Stimulated activated CD8-positive, alpha-beta memory T cell treated with anti-CD3 and anti-CD28 coated beads, Interleukin-15, amount 100 ng/mL, for 1 hour (primary cell): Measurements from ENCODE around the gene SMIM22.
A peak's percentile ranks its signal among the peaks of the same experiment; 100 is the strongest.
"Not testable (repeated sequence)": the region's sequence is repeated elsewhere in the genome, so short reads cannot be mapped to it uniquely, and the experiment has no call there.

Experiments
- DNase-seq: peaks from one replicate; pipeline ENCODE4 v3.0.0-alpha.2; 2020; ENCODE audit warnings: low read depth

The SMIM22 gene

GRCh38 chr16:4768549-4769305 is 26.4 kb upstream of the SMIM22 start:
- peak; percentile 63 for DNase-seq

GRCh38 chr16:4769306-4769638 is 25.9 kb upstream of the SMIM22 start:
- DNase-seq, result no peak

GRCh38 chr16:4771646-4772045 is 23.5 kb upstream of the SMIM22 start:
- no peak for DNase-seq

- no peak for DNase-seq
These were observed 22.8 kb upstream of the SMIM22 start for GRCh38 chr16:4772351-4772750.

- no peak for DNase-seq
These were observed 20.2 kb upstream of the SMIM22 start for GRCh38 chr16:4775005-4775404.

GRCh38 chr16:4776141-4776705 is 18.9 kb upstream of the SMIM22 start:
- no peak for DNase-seq

- DNase-seq, result no peak
These were observed 17.7 kb upstream of the SMIM22 start for GRCh38 chr16:4777339-4778049.

- no peak for DNase-seq
These were observed 17.1 kb upstream of the SMIM22 start for GRCh38 chr16:4778050-4778392.

- no peak for DNase-seq
These were observed 14.9 kb upstream of the SMIM22 start for GRCh38 chr16:4780235-4780634.

GRCh38 chr16:4783251-4783950 is 11.8 kb upstream of the SMIM22 start:
- DNase-seq, result no peak

GRCh38 chr16:4783951-4784336 is 11.2 kb upstream of the SMIM22 start:
- no peak for DNase-seq

- DNase-seq, result not testable (repeated sequence)
These were observed 10.7 kb upstream of the SMIM22 start for GRCh38 chr16:4784444-4784987.

GRCh38 chr16:4785758-4786433 is 9.3 kb upstream of the SMIM22 start:
- no peak for DNase-seq

- no peak for DNase-seq
These were observed 8.1 kb upstream of the SMIM22 start for GRCh38 chr16:4787068-4787467.

GRCh38 chr16:4787627-4788482 is 7.3 kb upstream of the SMIM22 start, which contains the start of gene SEPTIN12:
SEPTIN12 (minus strand) TSS chr16:4788345; CDS start chr16:4787645, 700 bp downstream.
- no peak for DNase-seq

GRCh38 chr16:4788489-4788889 is 6.7 kb upstream of the SMIM22 start:
- no peak for DNase-seq

- DNase-seq, result no peak
These were observed 6.3 kb upstream of the SMIM22 start for GRCh38 chr16:4788910-4789309.

GRCh38 chr16:4790261-4790660 is 4.9 kb upstream of the SMIM22 start:
- no peak for DNase-seq

GRCh38 chr16:4790871-4791270 is 4.3 kb upstream of the SMIM22 start:
- no peak for DNase-seq

GRCh38 chr16:4792951-4793513 is 2.1 kb upstream of the SMIM22 start:
- no peak for DNase-seq
